K562 (cell line): ENCODE results near the gene GOLGA2. TPM values are rescaled to one million over a fixed set of nuclear protein-coding genes. Genes with fewer than 3 reads are reported as not detected.

Experiments
- CREM ChIP-seq: IDR thresholded peaks from 2 replicates; pipeline ENCODE4 v1.6.1; 2014; ENCODE audit warnings: antibody characterized with exemption, low read depth
- E2F8 ChIP-seq: fragments of 450-650 bp; IDR thresholded peaks from 2 replicates; pipeline ENCODE4 v1.7.1; 2018; ENCODE audit warnings: mild to moderate bottlenecking, low read depth; ENCODE audit not compliant: partially characterized antibody
- FOSL1 ChIP-seq: fragments of 200-800 bp; sonication (Bioruptor generic); conservative IDR thresholded peaks from 2 replicates; pipeline ENCODE4 v1.6.1; 2016; ENCODE audit warnings: missing genetic modification characterization, missing compliant biosample characterization
- GTF2F1 ChIP-seq: IDR thresholded peaks from 2 replicates; pipeline ENCODE4 v1.6.1; 2011; ENCODE audit warnings: low read depth, low read length, improper control_type of control experiment
- HNRNPL ChIP-seq: fragments of 200-400 bp; formaldehyde crosslinking; IDR thresholded peaks from 2 replicates; pipeline ENCODE4 v1.6.1; 2017; ENCODE audit warnings: low read depth, mild to moderate bottlenecking, low read length
- MTA2 ChIP-seq: fragments of 450-650 bp; IDR thresholded peaks from 2 replicates; pipeline ENCODE4 v1.6.1; 2016; ENCODE audit warnings: low read depth
- POLR2AphosphoS2 ChIP-seq: IDR thresholded peaks from 2 replicates; pipeline ENCODE4 v1.6.1; 2012; ENCODE audit warnings: low read length, improper control_type of control experiment
- RBM14 ChIP-seq: fragments of 200-400 bp; formaldehyde crosslinking; IDR thresholded peaks from 2 replicates; pipeline ENCODE4 v1.6.1; 2018; ENCODE audit warnings: low read depth, mild to moderate bottlenecking, low read length, moderate library complexity, borderline replicate concordance; ENCODE audit not compliant: insufficient read depth
- SAP30 ChIP-seq: fragments of 200-600 bp; sonication (generic); IDR thresholded peaks from 2 replicates; pipeline ENCODE4 v1.6.1; 2012; ENCODE audit warnings: borderline replicate concordance, low read depth, mild to moderate bottlenecking, moderate library complexity, low read length, control low read depth, inconsistent platforms; ENCODE audit not compliant: insufficient read depth, poor library complexity, severe bottlenecking
- TAF9B ChIP-seq: fragments of 450-650 bp; IDR thresholded peaks from 2 replicates; pipeline ENCODE4 v1.6.1; 2018; ENCODE audit warnings: mild to moderate bottlenecking; ENCODE audit not compliant: partially characterized antibody
- TBP ChIP-seq: optimal IDR thresholded peaks from 2 replicates; pipeline ENCODE3; 2011; ENCODE audit warnings: low read depth, low read length, improper control_type of control experiment
- ZNF175 ChIP-seq: fragments of 200-800 bp; sonication (Bioruptor generic); IDR thresholded peaks from 2 replicates; pipeline ENCODE4 v1.6.1; 2016; ENCODE audit warnings: low read depth, mild to moderate bottlenecking, missing genetic modification characterization, missing compliant biosample characterization
- ZNF583 ChIP-seq: fragments of 250-450 bp; sonication (Bioruptor Pico); IDR thresholded peaks from 2 replicates; pipeline ENCODE4 v1.4.0; 2020
- ZNF584 ChIP-seq: fragments of 200-800 bp; sonication (Bioruptor generic); IDR thresholded peaks from 2 replicates; pipeline ENCODE4 v1.6.1; 2016; ENCODE audit warnings: low read depth, mild to moderate bottlenecking, missing genetic modification characterization, missing compliant biosample characterization
- ZNF696 ChIP-seq: fragments of 250-450 bp; sonication (Bioruptor Pico); conservative IDR thresholded peaks from 2 replicates; pipeline ENCODE4 v1.4.0; 2020; ENCODE audit warnings: mild to moderate bottlenecking, moderate library complexity
- polyA plus RNA-seq, 8 experiments: library from polyadenylated mRNA; depleted of rRNA in 4 of 8; stranded (reverse) in 5 of 8; unstranded in 3 of 8; fragments of >200 nt; fragmentation: Nextera tagmentation in 2 of 8; fragmentation: Illumina TruSeq in 1 of 8; extraction: Ambion mirVana in 2 of 8; extraction: Trizol in 1 of 8; gene quantifications; 2 replicates each; pipeline versions ENCODE4 v1.2.1 to v1.2.3, GENCODE V29; 2011 to 2014; ENCODE audit warnings: inconsistent platforms in 1 of 8, missing spikeins in 1 of 8
- total RNA-seq, 7 experiments: library from RNA; depleted of rRNA in 6 of 7; stranded (reverse); fragments of >200 nt in 6 of 7; fragmentation: Illumina TruSeq in 2 of 7; extraction: Trizol in 2 of 7; gene quantifications; 2 replicates each; pipeline versions ENCODE4 v1.2.1 to v1.2.3, GENCODE V29; 2011 to 2021; ENCODE audit warnings: low replicate concordance in 1 of 7
- TF ChIP-seq, protein P1 (sequence below): fragments of 250-450 bp; sonication (Bioruptor Pico); IDR thresholded peaks from 2 replicates; pipeline ENCODE4 v1.4.0; 2020
- TF ChIP-seq, protein P2 (sequence below): sonication (generic); formaldehyde crosslinking; IDR thresholded peaks from 2 replicates; pipeline ENCODE4 v1.8.0; 2022; ENCODE audit warnings: mild to moderate bottlenecking, missing genetic modification reagents, borderline replicate concordance

The GOLGA2 gene
- total and polyA plus RNA-seq, 9 of the 15 experiments (the other 6 are each of a cell fraction or from before 2014, with no cell fraction given): 15.7 to 138 (median 76.0) TPM

DNA sequence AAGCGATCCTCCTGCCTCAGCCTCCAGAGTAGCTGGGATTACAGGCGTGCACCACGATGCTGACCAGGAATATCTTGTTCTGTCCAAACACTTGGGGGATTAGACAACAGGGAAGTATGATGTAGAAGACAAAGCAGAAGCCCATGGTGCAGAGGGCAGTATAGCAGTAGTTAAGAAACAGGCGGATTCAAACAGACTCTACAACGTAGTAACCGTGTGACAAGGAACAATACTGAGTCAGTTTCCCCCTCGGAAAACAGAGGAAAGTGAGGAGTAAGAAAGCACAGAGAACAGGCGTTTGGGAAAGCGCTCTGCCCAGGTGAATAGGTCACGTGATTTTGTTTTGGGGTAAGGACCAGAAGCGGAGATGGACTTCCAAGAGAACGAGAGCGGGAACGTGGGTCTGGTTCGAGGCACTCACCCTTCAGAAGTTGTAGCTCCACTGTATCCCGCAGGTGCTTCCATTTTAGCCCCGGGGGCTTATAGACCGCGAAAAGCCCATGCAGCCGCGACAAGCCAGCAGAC, 46.1 kb upstream of the GOLGA2 start (continued):
- TF ChIP-seq, protein P1, sequence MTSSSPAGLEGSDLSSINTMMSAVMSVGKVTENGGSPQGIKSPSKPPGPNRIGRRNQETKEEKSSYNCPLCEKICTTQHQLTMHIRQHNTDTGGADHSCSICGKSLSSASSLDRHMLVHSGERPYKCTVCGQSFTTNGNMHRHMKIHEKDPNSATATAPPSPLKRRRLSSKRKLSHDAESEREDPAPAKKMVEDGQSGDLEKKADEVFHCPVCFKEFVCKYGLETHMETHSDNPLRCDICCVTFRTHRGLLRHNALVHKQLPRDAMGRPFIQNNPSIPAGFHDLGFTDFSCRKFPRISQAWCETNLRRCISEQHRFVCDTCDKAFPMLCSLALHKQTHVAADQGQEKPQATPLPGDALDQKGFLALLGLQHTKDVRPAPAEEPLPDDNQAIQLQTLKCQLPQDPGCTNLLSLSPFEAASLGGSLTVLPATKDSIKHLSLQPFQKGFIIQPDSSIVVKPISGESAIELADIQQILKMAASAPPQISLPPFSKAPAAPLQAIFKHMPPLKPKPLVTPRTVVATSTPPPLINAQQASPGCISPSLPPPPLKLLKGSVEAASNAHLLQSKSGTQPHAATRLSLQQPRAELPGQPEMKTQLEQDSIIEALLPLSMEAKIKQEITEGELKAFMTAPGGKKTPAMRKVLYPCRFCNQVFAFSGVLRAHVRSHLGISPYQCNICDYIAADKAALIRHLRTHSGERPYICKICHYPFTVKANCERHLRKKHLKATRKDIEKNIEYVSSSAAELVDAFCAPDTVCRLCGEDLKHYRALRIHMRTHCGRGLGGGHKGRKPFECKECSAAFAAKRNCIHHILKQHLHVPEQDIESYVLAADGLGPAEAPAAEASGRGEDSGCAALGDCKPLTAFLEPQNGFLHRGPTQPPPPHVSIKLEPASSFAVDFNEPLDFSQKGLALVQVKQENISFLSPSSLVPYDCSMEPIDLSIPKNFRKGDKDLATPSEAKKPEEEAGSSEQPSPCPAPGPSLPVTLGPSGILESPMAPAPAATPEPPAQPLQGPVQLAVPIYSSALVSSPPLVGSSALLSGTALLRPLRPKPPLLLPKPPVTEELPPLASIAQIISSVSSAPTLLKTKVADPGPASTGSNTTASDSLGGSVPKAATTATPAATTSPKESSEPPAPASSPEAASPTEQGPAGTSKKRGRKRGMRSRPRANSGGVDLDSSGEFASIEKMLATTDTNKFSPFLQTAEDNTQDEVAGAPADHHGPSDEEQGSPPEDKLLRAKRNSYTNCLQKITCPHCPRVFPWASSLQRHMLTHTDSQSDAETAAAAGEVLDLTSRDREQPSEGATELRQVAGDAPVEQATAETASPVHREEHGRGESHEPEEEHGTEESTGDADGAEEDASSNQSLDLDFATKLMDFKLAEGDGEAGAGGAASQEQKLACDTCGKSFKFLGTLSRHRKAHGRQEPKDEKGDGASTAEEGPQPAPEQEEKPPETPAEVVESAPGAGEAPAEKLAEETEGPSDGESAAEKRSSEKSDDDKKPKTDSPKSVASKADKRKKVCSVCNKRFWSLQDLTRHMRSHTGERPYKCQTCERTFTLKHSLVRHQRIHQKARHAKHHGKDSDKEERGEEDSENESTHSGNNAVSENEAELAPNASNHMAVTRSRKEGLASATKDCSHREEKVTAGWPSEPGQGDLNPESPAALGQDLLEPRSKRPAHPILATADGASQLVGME (CRISPR knock-in tag): no peak; the same call in 1 of the 2 replicates
- TF ChIP-seq ZNF584 (CRISPR knock-in tag) (no peak), TBP (no peak), POLR2AphosphoS2 (no peak), ZNF696 (CRISPR knock-in tag) (no peak), TAF9B (no peak), MTA2 (no peak), GTF2F1 (no peak), FOSL1 (tag) (no peak), HNRNPL (no peak), E2F8 (no peak), ZNF175 (CRISPR knock-in tag) (no peak), CREM (no peak), ZNF583 (CRISPR knock-in tag) (no peak; the same call in 1 of the 2 replicates), SAP30 (no peak), RBM14 (no peak)
- TF ChIP-seq, protein P2, sequence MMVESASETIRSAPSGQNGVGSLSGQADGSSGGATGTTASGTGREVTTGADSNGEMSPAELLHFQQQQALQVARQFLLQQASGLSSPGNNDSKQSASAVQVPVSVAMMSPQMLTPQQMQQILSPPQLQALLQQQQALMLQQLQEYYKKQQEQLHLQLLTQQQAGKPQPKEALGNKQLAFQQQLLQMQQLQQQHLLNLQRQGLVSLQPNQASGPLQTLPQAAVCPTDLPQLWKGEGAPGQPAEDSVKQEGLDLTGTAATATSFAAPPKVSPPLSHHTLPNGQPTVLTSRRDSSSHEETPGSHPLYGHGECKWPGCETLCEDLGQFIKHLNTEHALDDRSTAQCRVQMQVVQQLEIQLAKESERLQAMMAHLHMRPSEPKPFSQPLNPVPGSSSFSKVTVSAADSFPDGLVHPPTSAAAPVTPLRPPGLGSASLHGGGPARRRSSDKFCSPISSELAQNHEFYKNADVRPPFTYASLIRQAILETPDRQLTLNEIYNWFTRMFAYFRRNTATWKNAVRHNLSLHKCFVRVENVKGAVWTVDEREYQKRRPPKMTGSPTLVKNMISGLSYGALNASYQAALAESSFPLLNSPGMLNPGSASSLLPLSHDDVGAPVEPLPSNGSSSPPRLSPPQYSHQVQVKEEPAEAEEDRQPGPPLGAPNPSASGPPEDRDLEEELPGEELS (CRISPR knock-in tag): no peak
